Thyroid gland (tissue), 4 donors: ENCODE data around the gene SMIM24. TPM values are rescaled to one million over a fixed set of nuclear protein-coding genes. Genes with fewer than 3 reads are reported as not detected.
A peak's percentile ranks its signal among the peaks of the same experiment; 100 is the strongest.
"Not testable (repeated sequence)": the region's sequence is repeated elsewhere in the genome, so short reads cannot be mapped to it uniquely, and the experiment has no call there.

ENCODE experiments used
- DNase-seq, 2 donors: peaks; one replicate each; pipeline ENCODE4 v3.0.0-alpha.2; 2019
- H3K27ac ChIP-seq, 3 donors: fragments of 200-600 bp; sonication (generic); 1 replicate in 2 of 3; 2 replicates in 1 of 3; pipeline ENCODE4 v1.5.1; 2016 to 2019; ENCODE audit warnings: mild to moderate bottlenecking in 1 of 3, moderate library complexity in 1 of 3
- H3K27me3 ChIP-seq: fragments of 200-600 bp; sonication (generic); one replicate; pipeline ENCODE4 v1.5.1; 2019
- H3K36me3 ChIP-seq, 2 donors: fragments of 200-600 bp; sonication (generic); one replicate each; pipeline ENCODE4 v1.5.1; 2016 to 2019
- H3K4me1 ChIP-seq, 2 donors: fragments of 200-600 bp; sonication (generic); one replicate each; pipeline ENCODE4 v1.5.1; 2017 to 2019
- H3K4me3 ChIP-seq, 3 donors: fragments of 200-600 bp; sonication (generic); replicated peaks in 1 of 3; 1 replicate in 2 of 3; 2 replicates in 1 of 3; pipeline ENCODE4 v1.5.1; 2016; ENCODE audit warnings: mild to moderate bottlenecking in 1 of 3
- H3K9me3 ChIP-seq: fragments of 200-600 bp; sonication (generic); one replicate; pipeline ENCODE4 v1.5.1; 2017
- CTCF ChIP-seq, 6 experiments: fragments of 200-600 bp in 3 of 6; fragments of 450-650 bp in 3 of 6; sonication (generic) in 3 of 6; IDR thresholded peaks; one replicate each; pipeline ENCODE4 v1.5.1; 2016 to 2019; ENCODE audit warnings: antibody characterized with exemption in 6 of 6, mild to moderate bottlenecking in 2 of 6, inconsistent platforms in 1 of 6, moderate library complexity in 1 of 6
- POLR2A ChIP-seq, 2 donors: fragments of 450-650 bp; IDR thresholded peaks; one replicate each; pipeline ENCODE4 v1.6.1; 2017; ENCODE audit warnings: antibody characterized with exemption in 2 of 2, mild to moderate bottlenecking in 2 of 2, moderate library complexity in 1 of 2
- WGBS, 2 donors: methylation state at CpG; one replicate each; pipeline ENCODE4 v1.1.5; 2017; 5-methylcytosine and 5-hydroxymethylcytosine counted together
- intact Hi-C: fragments of 100-400 bp; cut with DNase I; formaldehyde crosslinking; loops from one replicate; pipeline ENCODE4 v1.15.1; 2023
- total RNA-seq, 4 donors: library from RNA; depleted of rRNA; stranded (reverse); fragments of >200 nt; gene quantifications; one replicate each; pipeline ENCODE4 v1.2.3, GENCODE V29; 2016

The SMIM24 gene
- total RNA-seq, 4 donors from 2014 or later, result not detected

GRCh38 chr19:3510727-3511126, 30.4 kb upstream of the SMIM24 start:
- no peak overlapping the region for H3K4me3 ChIP-seq
- no peaks in the 10 kb centered on the region for H3K9me3 ChIP-seq
- no peak for DNase-seq
- H3K27me3 ChIP-seq, result no peaks in the 10 kb centered on the region
- 86 to 91% methylated on average over 7 to 21 of the region's 22 CpGs for WGBS, 2 donors
- H3K36me3 ChIP-seq, result no peaks in the 10 kb centered on the region
- H3K4me1 ChIP-seq, result peaks cover 8 to 10% of the 10 kb centered on the region in 2 donors
- TF ChIP-seq CTCF (IDR thresholded peaks at IDR 0.05), result no peak
- no peak for TF ChIP-seq POLR2A (IDR thresholded peaks at IDR 0.05)
- intact Hi-C loops, result no loop called here
- H3K27ac ChIP-seq, result no peak overlapping the region

- no peaks in the 10 kb centered on the region for H3K36me3 ChIP-seq
- H3K4me3 ChIP-seq, result no peak overlapping the region
- no peaks in the 10 kb centered on the region for H3K9me3 ChIP-seq
- H3K27me3 ChIP-seq, result no peaks in the 10 kb centered on the region
- intact Hi-C loops, result no loop called here
- TF ChIP-seq CTCF (IDR thresholded peaks at IDR 0.05) (no peak), POLR2A (IDR thresholded peaks at IDR 0.05) (no peak)
- H3K27ac ChIP-seq, result no peak overlapping the region
- DNase-seq, result no peak
- H3K4me1 ChIP-seq, result peaks cover 8 to 15% of the 10 kb centered on the region in 2 donors
- WGBS, 2 donors, result 92 to 94% methylated on average over 15 of the region's 15 CpGs
These were observed 29.3 kb upstream of the SMIM24 start for GRCh38 chr19:3509566-3509989.

- H3K4me1 ChIP-seq, result peaks cover 8 to 15% of the 10 kb centered on the region in 2 donors
- H3K27ac ChIP-seq, result no peak overlapping the region
- no peaks in the 10 kb centered on the region for H3K36me3 ChIP-seq
- H3K9me3 ChIP-seq, result no peaks in the 10 kb centered on the region
- 92 to 93% methylated on average over 17 to 23 of the region's 23 CpGs for WGBS, 2 donors
- H3K4me3 ChIP-seq, result no peak overlapping the region
- intact Hi-C loops, result no loop called here
- TF ChIP-seq POLR2A (IDR thresholded peaks at IDR 0.05) (no peak), CTCF (IDR thresholded peaks at IDR 0.05) (no peak)
- DNase-seq, result no peak
- H3K27me3 ChIP-seq, result no peaks in the 10 kb centered on the region
These were observed 28.6 kb upstream of the SMIM24 start for GRCh38 chr19:3508771-3509535.

GRCh38 chr19:3508121-3508661, 27.9 kb upstream of the SMIM24 start:
- H3K4me1 ChIP-seq, result peaks cover 8 to 15% of the 10 kb centered on the region in 2 donors
- intact Hi-C loops, result not testable (repeated sequence)

GRCh38 chr19:3507371-3508120, 27.2 kb upstream of the SMIM24 start:
- no peaks in the 10 kb centered on the region for H3K36me3 ChIP-seq
- 22 to 24% methylated on average over 20 to 24 of the region's 31 CpGs for WGBS, 2 donors
- peak overlapping the region in 1 of 3 donors; percentile 12 for H3K27ac ChIP-seq
- H3K9me3 ChIP-seq, result no peaks in the 10 kb centered on the region
- DNase-seq, result peak; percentile 44 to 48
- peak overlapping the region; percentile 24 to 98 (median 73) for H3K4me3 ChIP-seq
- H3K4me1 ChIP-seq, result peaks cover 8 to 15% of the 10 kb centered on the region in 2 donors
- no peaks in the 10 kb centered on the region for H3K27me3 ChIP-seq
- TF ChIP-seq CTCF (IDR thresholded peaks at IDR 0.05) (no peak), POLR2A (IDR thresholded peaks at IDR 0.05) (no peak)
- intact Hi-C loops, result no loop called here

More at GRCh38 chr19:3508121-3508661, 27.9 kb upstream of the SMIM24 start:
- H3K4me3 ChIP-seq, H3K27me3 ChIP-seq, H3K36me3 ChIP-seq, DNase-seq, H3K27ac ChIP-seq, H3K9me3 ChIP-seq: not testable (repeated sequence)
- WGBS, 2 donors, result 93 to 95% methylated on average over 18 of the region's 18 CpGs
